VCaP (cell line): ENCODE measurements around the gene MAGI3.

ENCODE experiments used
- H3K27ac ChIP-seq: fragments of 450-650 bp; 2 replicates; pipeline ENCODE4 v1.5.1; 2017
- TF ChIP-seq, protein P1 (sequence below): fragments of 450-650 bp; conservative IDR thresholded peaks from 2 replicates; pipeline ENCODE4 v1.5.1; 2017; ENCODE audit warnings: mild to moderate bottlenecking, moderate library complexity

The MAGI3 gene

DNA sequence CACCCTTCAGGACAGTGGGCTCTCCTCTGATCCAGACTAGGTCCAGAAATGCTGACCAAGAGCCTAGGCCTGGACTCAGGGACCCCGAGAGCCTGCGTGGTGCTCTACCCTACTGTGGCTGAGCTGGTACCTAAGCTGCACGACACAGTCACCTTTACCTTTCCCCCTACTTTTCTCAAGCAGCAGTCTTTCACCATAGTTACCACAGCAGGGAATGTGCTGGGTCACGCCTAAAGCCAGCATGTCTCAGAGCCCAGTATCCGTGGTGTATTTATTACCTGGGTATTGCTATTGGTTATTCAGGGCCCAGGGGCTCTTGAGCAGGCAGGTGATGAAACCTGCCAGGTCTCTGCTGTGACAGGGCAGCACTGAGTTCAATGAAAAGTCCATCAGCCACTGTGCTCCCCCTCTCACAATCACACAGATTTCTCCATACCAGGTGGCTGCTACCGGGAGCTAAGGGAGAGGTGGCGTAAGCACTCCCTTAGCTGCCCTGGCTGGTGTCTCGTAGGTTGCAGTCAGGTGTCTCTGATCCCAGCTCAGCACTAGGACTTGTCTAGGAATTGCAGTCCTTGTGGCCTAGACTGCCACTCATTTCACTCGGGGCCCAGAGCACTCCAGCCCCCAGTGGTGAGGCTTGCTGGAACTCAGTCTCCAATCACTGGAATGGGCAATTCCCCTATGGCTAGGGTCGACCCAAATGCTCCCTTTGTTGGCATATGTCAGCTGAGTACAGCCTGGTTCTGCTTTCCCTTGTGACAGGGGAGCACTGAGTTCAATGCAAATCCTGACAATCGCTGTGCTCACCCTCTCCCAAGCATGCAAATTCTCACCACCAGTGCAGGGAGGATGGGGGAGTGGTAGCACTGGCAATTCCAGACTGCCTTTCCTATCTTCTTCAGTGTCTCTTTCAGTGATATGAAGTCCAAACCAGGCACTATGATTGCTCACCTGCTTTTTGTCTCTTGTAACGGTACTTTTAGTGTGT is 240.3 kb downstream of the MAGI3 start:
- no peak overlapping the region for H3K27ac ChIP-seq
- TF ChIP-seq, protein P1, sequence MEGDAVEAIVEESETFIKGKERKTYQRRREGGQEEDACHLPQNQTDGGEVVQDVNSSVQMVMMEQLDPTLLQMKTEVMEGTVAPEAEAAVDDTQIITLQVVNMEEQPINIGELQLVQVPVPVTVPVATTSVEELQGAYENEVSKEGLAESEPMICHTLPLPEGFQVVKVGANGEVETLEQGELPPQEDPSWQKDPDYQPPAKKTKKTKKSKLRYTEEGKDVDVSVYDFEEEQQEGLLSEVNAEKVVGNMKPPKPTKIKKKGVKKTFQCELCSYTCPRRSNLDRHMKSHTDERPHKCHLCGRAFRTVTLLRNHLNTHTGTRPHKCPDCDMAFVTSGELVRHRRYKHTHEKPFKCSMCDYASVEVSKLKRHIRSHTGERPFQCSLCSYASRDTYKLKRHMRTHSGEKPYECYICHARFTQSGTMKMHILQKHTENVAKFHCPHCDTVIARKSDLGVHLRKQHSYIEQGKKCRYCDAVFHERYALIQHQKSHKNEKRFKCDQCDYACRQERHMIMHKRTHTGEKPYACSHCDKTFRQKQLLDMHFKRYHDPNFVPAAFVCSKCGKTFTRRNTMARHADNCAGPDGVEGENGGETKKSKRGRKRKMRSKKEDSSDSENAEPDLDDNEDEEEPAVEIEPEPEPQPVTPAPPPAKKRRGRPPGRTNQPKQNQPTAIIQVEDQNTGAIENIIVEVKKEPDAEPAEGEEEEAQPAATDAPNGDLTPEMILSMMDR: no peak

DNA sequence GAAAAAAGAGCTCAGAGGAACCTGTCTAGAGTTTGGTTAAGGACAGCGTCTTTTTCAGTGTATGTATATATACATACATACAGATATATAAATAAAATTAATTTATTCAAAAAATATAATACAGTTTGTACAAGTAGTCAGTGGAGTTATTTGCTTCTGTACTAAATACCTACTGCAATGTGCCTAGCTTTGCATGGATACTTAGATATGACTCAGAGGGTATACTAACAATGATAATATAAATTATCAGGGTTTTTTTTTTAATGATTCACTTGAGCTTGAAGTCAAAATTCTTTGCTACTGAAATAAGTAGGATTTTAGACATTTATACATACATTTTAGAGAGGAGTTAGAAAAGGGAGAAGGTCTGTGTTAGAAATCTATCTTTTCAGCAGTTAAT is 251.1 kb downstream of the MAGI3 start:
- TF ChIP-seq, protein P1: no peak
- no peak overlapping the region for H3K27ac ChIP-seq

DNA sequence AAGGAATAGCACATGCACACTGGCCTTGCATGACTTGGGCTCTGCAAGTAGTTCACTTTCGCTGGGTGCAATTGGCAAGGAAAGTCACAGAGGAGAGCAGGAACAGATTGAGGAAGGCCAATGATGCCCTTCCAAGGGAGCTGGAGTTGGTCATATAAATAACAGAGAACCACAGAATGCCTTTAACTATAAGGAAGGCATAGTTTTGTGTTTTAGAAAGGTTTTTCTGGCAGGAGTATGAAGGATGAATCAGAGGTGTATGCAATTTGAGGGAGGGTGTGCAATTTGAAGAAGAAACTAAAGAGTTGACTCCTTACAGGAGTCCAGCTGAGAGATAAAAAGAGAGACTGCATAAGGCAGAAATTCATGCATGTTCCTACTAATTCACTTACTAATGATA is 256.8 kb downstream of the MAGI3 start:
- H3K27ac ChIP-seq: no peak overlapping the region
- TF ChIP-seq, protein P1: no peak

DNA sequence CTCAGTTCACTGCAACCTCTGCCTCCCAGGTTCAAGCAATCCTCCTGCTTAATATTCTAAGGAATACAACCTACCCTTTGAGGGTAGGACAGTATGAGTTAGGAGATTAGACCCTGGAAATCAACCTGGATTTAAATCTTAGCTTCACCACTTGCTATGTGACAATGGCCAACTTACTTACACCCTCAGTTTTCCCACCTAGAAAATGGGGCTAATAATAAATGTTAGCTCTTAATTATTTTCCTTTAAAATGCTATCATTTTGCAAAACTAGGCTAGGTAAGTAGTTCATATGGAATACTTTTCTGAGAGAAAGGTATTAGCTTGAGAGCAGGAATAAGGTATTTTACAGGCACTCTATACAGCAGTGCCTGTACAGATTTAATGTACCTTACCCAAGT is 258.2 kb downstream of the MAGI3 start:
- TF ChIP-seq, protein P1: no peak
- no peak overlapping the region for H3K27ac ChIP-seq

DNA sequence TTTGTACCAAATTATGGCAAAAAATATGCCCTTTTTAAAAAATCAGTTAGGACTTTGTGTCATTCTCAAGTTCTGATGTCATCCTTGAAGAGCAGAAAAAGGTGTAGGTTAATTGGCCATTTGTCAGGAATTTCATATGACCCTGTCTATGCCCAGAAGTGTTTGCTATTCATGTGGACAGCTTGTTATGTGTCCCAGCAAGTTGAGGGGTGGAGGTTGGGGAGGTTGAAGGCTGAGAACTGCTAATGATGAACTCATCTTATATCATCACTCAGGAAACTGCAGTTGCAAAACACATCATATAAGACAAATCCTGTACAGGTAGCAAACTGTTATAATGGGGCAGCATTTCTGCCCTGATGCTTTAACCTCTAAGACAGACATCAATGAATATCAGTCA is 262.5 kb downstream of the MAGI3 start:
- TF ChIP-seq, protein P1: no peak
- H3K27ac ChIP-seq: no peak overlapping the region

DNA sequence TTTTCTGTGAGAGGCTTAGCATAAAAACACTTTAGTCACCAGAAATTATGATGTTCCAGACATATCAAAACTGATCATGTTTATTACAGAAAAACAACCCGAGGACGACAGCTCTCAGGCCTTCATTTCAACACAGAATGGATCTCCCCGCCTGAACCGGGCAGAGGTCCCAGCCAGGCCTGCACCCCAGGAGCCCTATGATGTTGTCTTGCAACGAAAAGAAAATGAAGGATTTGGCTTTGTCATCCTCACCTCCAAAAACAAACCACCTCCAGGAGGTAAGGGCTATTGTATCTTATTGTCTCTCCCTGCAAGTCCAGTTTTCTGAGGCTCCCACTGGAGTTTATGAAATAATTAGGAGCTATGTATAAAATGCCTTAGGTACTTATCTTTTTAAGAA is 263.4 kb downstream of the MAGI3 start:
- no peak overlapping the region for H3K27ac ChIP-seq
- TF ChIP-seq, protein P1: no peak

DNA sequence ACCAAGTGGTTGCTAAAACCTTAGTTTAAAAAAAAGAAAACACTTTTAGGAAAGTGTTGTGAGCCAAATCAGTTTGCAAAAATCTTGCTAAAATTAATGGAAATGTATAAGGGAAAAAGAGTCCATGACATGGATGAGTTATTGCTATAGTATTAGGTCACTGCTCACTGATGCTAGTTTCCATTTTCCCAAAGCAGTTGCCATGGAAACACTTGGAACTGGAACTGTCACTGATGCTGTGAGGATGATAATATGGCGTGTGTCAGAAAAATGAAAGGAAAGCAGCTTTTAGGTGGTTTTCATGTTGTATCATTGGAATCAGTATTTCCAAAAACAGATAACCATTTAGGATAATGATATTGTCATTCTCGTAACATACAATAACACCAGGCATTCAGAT is 264.6 kb downstream of the MAGI3 start:
- H3K27ac ChIP-seq: no peak overlapping the region
- TF ChIP-seq, protein P1: no peak
